Vagina (tissue), 2 donors: ENCODE data around the gene S100A5. TPM values are rescaled to one million over a fixed set of nuclear protein-coding genes. Genes with fewer than 3 reads are reported as not detected.

Source experiments
- DNase-seq, 2 donors: peaks; one replicate each; pipeline ENCODE4 v3.0.0-alpha.2; 2017; ENCODE audit errors: extremely low spot score in 2 of 2
- H3K27ac ChIP-seq: fragments of 200-600 bp; sonication (generic); one replicate; pipeline ENCODE4 v1.5.1; 2019
- H3K27me3 ChIP-seq: fragments of 200-600 bp; sonication (generic); one replicate; pipeline ENCODE4 v1.5.1; 2019
- H3K36me3 ChIP-seq, 2 donors: fragments of 200-600 bp; sonication (generic); one replicate each; pipeline ENCODE4 v1.5.1; 2017 to 2019
- H3K4me1 ChIP-seq: fragments of 200-600 bp; sonication (generic); one replicate; pipeline ENCODE4 v1.5.1; 2019
- H3K4me3 ChIP-seq, 2 donors: fragments of 200-600 bp; sonication (generic); 1 replicate in 1 of 2; 2 replicates in 1 of 2; pipeline ENCODE4 v1.5.1; 2016 to 2019
- H3K9me3 ChIP-seq: fragments of 200-600 bp; sonication (generic); one replicate; pipeline ENCODE4 v1.5.1; 2019
- CTCF ChIP-seq, 3 experiments: fragments of 450-650 bp in 2 of 3; fragments of 200-600 bp in 1 of 3; sonication (generic) in 1 of 3; IDR thresholded peaks; one replicate each; pipeline ENCODE4 v1.5.1; 2017 to 2019; ENCODE audit warnings: antibody characterized with exemption in 3 of 3, mild to moderate bottlenecking in 2 of 3, moderate library complexity in 2 of 3
- POLR2A ChIP-seq, 2 donors: fragments of 450-650 bp; IDR thresholded peaks; one replicate each; pipeline ENCODE4 v1.6.1; 2017; ENCODE audit warnings: antibody characterized with exemption in 2 of 2, mild to moderate bottlenecking in 2 of 2, moderate library complexity in 2 of 2
- POLR2AphosphoS5 ChIP-seq, 2 donors: sonication (generic); formaldehyde crosslinking; IDR thresholded peaks; one replicate each; pipeline ENCODE4 v1.9.0; 2017; ENCODE audit warnings: antibody characterized with exemption in 2 of 2, mild to moderate bottlenecking in 2 of 2, low read depth in 1 of 2; ENCODE audit not compliant: insufficient read depth in 1 of 2
- intact Hi-C: fragments of 100-400 bp; cut with DNase I; formaldehyde crosslinking; loops from one replicate; pipeline ENCODE4 v1.15.1; 2023
- total RNA-seq: library from RNA; depleted of rRNA; stranded (reverse); fragments of >200 nt; gene quantifications from one replicate; pipeline ENCODE4 v1.2.3, GENCODE V29; 2016

The S100A5 gene
- total RNA-seq, 1 donor from 2014 or later = not detected

GRCh38 chr1:153543736-153544135, 3.0 kb upstream of the S100A5 start:
- TF ChIP-seq POLR2A (IDR thresholded peaks at IDR 0.05) = no peak
- intact Hi-C loops = no loop called here
- Histone ChIP-seq H3K4me3 (peak overlapping the region; percentile 56 to 61), H3K27me3 (no peaks in the 10 kb centered on the region), H3K4me1 (peaks cover 85% of the 10 kb centered on the region), H3K27ac (peak overlapping the region; percentile 99), H3K9me3 (no peaks in the 10 kb centered on the region), H3K36me3 (peaks cover 0 to 7% of the 10 kb centered on the region in 2 donors)
- DNase-seq = no peak

DNA sequence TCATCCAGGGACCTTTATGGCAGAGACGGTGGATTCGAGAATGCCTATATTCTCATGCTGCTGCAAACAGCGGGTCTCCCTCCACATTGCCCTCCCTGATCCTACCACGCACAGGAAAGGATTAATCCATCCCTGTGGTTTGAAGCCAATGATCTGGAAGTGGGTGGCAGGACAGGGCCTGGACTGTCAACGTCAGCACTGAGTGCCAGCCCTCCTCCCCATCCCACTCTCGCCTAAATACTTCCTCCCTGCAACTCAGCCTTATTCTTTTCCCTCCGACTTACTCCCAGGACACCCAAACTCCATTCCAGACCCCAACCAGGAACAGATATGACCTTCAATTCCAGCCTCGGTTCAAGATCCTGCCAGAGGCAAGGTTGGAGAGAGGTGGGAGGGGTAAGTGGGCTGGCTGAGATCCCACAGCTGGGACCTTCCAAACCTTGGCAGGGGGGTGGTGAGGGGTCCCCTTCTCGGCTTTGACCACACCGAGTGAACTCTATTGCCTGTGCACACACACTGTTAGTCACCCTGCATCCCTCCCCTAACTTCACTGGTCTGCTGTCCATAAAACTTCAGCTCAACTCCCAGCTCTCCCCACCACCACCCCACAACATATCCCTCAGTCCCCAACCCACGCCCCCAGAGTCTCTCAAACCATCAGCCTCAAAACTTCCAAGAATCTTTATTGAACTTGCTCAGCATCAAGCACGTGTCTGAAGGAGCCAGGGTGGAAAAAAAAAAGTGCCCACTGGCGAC, 2.4 kb upstream of the S100A5 start:
- no peaks in the 10 kb centered on the region for H3K27me3 ChIP-seq
- peak overlapping the region in 1 of 2 donors; percentile 61 for H3K4me3 ChIP-seq
- peak in 1 of 2 donors; percentile 81 for DNase-seq
- peak overlapping the region; percentile 99 for H3K27ac ChIP-seq
- H3K4me1 ChIP-seq = peaks cover 85% of the 10 kb centered on the region
- H3K9me3 ChIP-seq = no peaks in the 10 kb centered on the region
- intact Hi-C loops = no loop called here
- TF ChIP-seq CTCF (IDR thresholded peaks at IDR 0.05) (no peak), POLR2A (IDR thresholded peaks at IDR 0.05) (no peak), POLR2AphosphoS5 (IDR thresholded peaks at IDR 0.05; ENCODE audit: insufficient read depth in 1 of 2, low read depth in 1 of 2) (no peak)
- H3K36me3 ChIP-seq = peaks cover 0 to 7% of the 10 kb centered on the region in 2 donors

- Histone ChIP-seq H3K36me3 (peaks cover 0 to 7% of the 10 kb centered on the region in 2 donors), H3K27me3 (no peaks in the 10 kb centered on the region), H3K4me3 (no peak overlapping the region), H3K9me3 (no peaks in the 10 kb centered on the region), H3K27ac (peak overlapping the region; percentile 99), H3K4me1 (peaks cover 85% of the 10 kb centered on the region)
- intact Hi-C loops = no loop called here
- DNase-seq = peak in 1 of 2 donors; percentile 81
- TF ChIP-seq POLR2A (IDR thresholded peaks at IDR 0.05) = no peak
- no peak for TF ChIP-seq POLR2AphosphoS5 (IDR thresholded peaks at IDR 0.05; ENCODE audit: insufficient read depth in 1 of 2, low read depth in 1 of 2)
- TF ChIP-seq CTCF (IDR thresholded peaks at IDR 0.05) = no peak
Observed at GRCh38 chr1:153541641-153542590, 1.2 kb upstream of the S100A5 start.

GRCh38 chr1:153539395-153540093, 1.2 kb downstream of the S100A5 start:
- Histone ChIP-seq H3K4me3 (no peak overlapping the region), H3K36me3 (peaks cover 0 to 10% of the 10 kb centered on the region in 2 donors), H3K4me1 (peaks cover 79% of the 10 kb centered on the region), H3K27me3 (no peaks in the 10 kb centered on the region), H3K9me3 (no peaks in the 10 kb centered on the region), H3K27ac (peak overlapping the region; percentile 33)
- TF ChIP-seq POLR2A (IDR thresholded peaks at IDR 0.05) (no peak), CTCF (IDR thresholded peaks at IDR 0.05) (no peak), POLR2AphosphoS5 (IDR thresholded peaks at IDR 0.05; ENCODE audit: insufficient read depth in 1 of 2, low read depth in 1 of 2) (no peak)
- DNase-seq = peak in 1 of 2 donors; percentile 79
- intact Hi-C loops = no loop called here

DNA sequence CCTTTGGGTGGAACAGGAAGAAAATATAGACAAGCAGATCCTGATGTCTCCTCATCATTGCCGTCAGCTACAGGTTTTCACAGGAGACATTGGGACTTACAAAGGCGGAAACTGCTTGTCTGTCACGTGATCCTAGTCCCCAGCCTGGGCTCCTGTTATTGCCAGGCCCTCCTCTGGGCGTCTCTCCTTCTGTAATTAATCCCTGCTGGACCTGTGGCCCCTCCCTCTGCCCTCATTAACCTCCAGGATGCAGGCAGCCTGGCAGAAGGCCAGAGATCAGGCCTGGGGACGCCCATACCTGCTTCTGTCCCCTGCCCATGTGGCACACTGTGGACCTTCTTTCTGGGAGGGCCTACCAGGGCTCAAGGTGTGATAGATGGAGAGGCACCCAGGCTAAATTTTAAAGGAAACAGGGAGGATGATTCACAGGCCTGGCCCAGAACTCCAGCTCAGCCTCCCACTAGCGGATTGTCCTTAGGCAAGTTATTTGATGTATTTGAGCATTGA, 2.4 kb downstream of the S100A5 start:
- Histone ChIP-seq H3K4me3 (no peak overlapping the region), H3K27me3 (no peaks in the 10 kb centered on the region), H3K27ac (peak overlapping the region; percentile 100), H3K9me3 (no peaks in the 10 kb centered on the region), H3K36me3 (peaks cover 0 to 7% of the 10 kb centered on the region in 2 donors), H3K4me1 (peaks cover 79% of the 10 kb centered on the region)
- TF ChIP-seq POLR2AphosphoS5 (IDR thresholded peaks at IDR 0.05; ENCODE audit: insufficient read depth in 1 of 2, low read depth in 1 of 2) (peak; percentile 40 to 41), CTCF (IDR thresholded peaks at IDR 0.05) (no peak)
- intact Hi-C loops = no loop called here
- DNase-seq = no peak
